ENCODE data around the gene SORCS2.

- TF ChIP-seq, protein P1, sequence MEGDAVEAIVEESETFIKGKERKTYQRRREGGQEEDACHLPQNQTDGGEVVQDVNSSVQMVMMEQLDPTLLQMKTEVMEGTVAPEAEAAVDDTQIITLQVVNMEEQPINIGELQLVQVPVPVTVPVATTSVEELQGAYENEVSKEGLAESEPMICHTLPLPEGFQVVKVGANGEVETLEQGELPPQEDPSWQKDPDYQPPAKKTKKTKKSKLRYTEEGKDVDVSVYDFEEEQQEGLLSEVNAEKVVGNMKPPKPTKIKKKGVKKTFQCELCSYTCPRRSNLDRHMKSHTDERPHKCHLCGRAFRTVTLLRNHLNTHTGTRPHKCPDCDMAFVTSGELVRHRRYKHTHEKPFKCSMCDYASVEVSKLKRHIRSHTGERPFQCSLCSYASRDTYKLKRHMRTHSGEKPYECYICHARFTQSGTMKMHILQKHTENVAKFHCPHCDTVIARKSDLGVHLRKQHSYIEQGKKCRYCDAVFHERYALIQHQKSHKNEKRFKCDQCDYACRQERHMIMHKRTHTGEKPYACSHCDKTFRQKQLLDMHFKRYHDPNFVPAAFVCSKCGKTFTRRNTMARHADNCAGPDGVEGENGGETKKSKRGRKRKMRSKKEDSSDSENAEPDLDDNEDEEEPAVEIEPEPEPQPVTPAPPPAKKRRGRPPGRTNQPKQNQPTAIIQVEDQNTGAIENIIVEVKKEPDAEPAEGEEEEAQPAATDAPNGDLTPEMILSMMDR (IDR thresholded peaks at IDR 0.05): no peak
- TF ChIP-seq POLR2A (IDR thresholded peaks at IDR 0.05): no peak
Observed at GRCh38 chr4:7350396-7350795, 158.1 kb downstream of the SORCS2 start.
